Measurements from ENCODE around the gene AP1S1. TPM values are rescaled to one million over a fixed set of nuclear protein-coding genes. Genes with fewer than 3 reads are reported as not detected.

The AP1S1 gene
- total and polyA plus RNA-seq, 7 donors, result 15.8 to 135 (median 31.4) TPM

- intact Hi-C loops (cut with DNase I), result no loop called here
- H3K27me3 ChIP-seq, result peaks cover 0 to 12% (median 2%) of the 10 kb centered on the region in 3 donors
- H3K4me1 ChIP-seq, result peaks cover 0 to 17% (median 14%) of the 10 kb centered on the region in 4 donors
- DNase-seq, result no peak
- no peaks in the 10 kb centered on the region for H3K9me3 ChIP-seq
- peaks cover 5 to 44% (median 17%) of the 10 kb centered on the region in 4 donors for H3K36me3 ChIP-seq
- no peak overlapping the region for H3K27ac ChIP-seq
- WGBS, 2 donors, result 86 to 94% methylated on average over 6 of the region's 6 CpGs
- no peak overlapping the region for H3K4me3 ChIP-seq
- TF ChIP-seq CTCF (IDR thresholded peaks at IDR 0.05) (no peak), POLR2A (IDR thresholded peaks at IDR 0.05) (no peak), POLR2AphosphoS5 (IDR thresholded peaks at IDR 0.05) (no peak), EP300 (IDR thresholded peaks at IDR 0.05) (no peak)
These were observed 2.0 kb downstream of the AP1S1 start for GRCh38 chr7:101156277-101156676.

- intact Hi-C loops (cut with DNase I), result no loop called here
- peaks cover 0 to 20% (median 9%) of the 10 kb centered on the region in 3 donors for H3K27me3 ChIP-seq
- H3K4me1 ChIP-seq, result peaks cover 0 to 17% (median 14%) of the 10 kb centered on the region in 4 donors
- no peak for TF ChIP-seq CTCF (IDR thresholded peaks at IDR 0.05)
- TF ChIP-seq POLR2A (IDR thresholded peaks at IDR 0.05), result no peak
- no peak for TF ChIP-seq EP300 (IDR thresholded peaks at IDR 0.05)
- no peak for TF ChIP-seq POLR2AphosphoS5 (IDR thresholded peaks at IDR 0.05)
- no peak overlapping the region for H3K27ac ChIP-seq
- WGBS, 2 donors, result 56 to 84% methylated on average over 14 of the region's 14 CpGs
- no peak for DNase-seq
- H3K36me3 ChIP-seq, result peaks cover 5 to 48% (median 17%) of the 10 kb centered on the region in 4 donors
- H3K4me3 ChIP-seq, result no peak overlapping the region
- no peaks in the 10 kb centered on the region for H3K9me3 ChIP-seq
These were observed 2.8 kb downstream of the AP1S1 start for GRCh38 chr7:101156866-101157589.

- Histone ChIP-seq H3K9me3 (no peaks in the 10 kb centered on the region), H3K27ac (no peak overlapping the region), H3K4me3 (no peak overlapping the region), H3K36me3 (peaks cover 5 to 48% (median 17%) of the 10 kb centered on the region in 4 donors), H3K27me3 (peaks cover 28 to 49% (median 39%) of the 10 kb centered on the region in 3 donors), H3K4me1 (peaks cover 0 to 35% (median 33%) of the 10 kb centered on the region in 4 donors)
- no peak for DNase-seq
- no peak for TF ChIP-seq POLR2A (IDR thresholded peaks at IDR 0.05)
- no peak for TF ChIP-seq EP300 (IDR thresholded peaks at IDR 0.05)
- TF ChIP-seq POLR2AphosphoS5 (IDR thresholded peaks at IDR 0.05), result no peak
- TF ChIP-seq CTCF (IDR thresholded peaks at IDR 0.05), result no peak
- WGBS, 2 donors, result 81 to 83% methylated on average over 31 of the region's 31 CpGs
- intact Hi-C loops (cut with DNase I), result loop anchor here (10.0 kb wide), 1 partner anchor 265 kb away; the partner anchor contains the start of gene ACHE
These were observed 5.7 kb downstream of the AP1S1 start for GRCh38 chr7:101159696-101160674.

GRCh38 chr7:101160910-101161309, 6.6 kb downstream of the AP1S1 start:
- Histone ChIP-seq H3K36me3 (peaks cover 5 to 48% (median 17%) of the 10 kb centered on the region in 4 donors), H3K27me3 (peaks cover 34 to 59% (median 48%) of the 10 kb centered on the region in 3 donors), H3K9me3 (no peaks in the 10 kb centered on the region), H3K4me3 (no peak overlapping the region), H3K4me1 (peaks cover 0 to 38% (median 36%) of the 10 kb centered on the region in 4 donors), H3K27ac (no peak overlapping the region)
- intact Hi-C loops (cut with DNase I), result loop anchor here (10.0 kb wide), 1 partner anchor 266 kb away; the partner anchor contains the start of gene ACHE
- TF ChIP-seq POLR2AphosphoS5 (IDR thresholded peaks at IDR 0.05) (no peak), POLR2A (IDR thresholded peaks at IDR 0.05) (no peak), EP300 (IDR thresholded peaks at IDR 0.05) (no peak)
- no peak for DNase-seq
